MM.1S (cell line): Measurements from ENCODE around the gene HCST.

ENCODE experiments used
- CTCF ChIP-seq: fragments of 300-600 bp; sonication (generic); IDR thresholded peaks from 2 replicates; pipeline ENCODE4 v1.5.1; 2016; ENCODE audit warnings: antibody characterized with exemption, low read length, mixed read lengths
- EZH2 ChIP-seq: fragments of 300-600 bp; sonication (generic); optimal IDR thresholded peaks from 2 replicates; pipeline ENCODE3; 2017; ENCODE audit warnings: low read depth, mild to moderate bottlenecking, antibody characterized with exemption, low read length, mixed read lengths

GRCh38 chr19:35870798-35871197 lies 31.5 kb upstream of the HCST start:
- TF ChIP-seq CTCF (no peak), EZH2 (no peak)
